ENCODE measurements around the gene C3orf85. TPM values are rescaled to one million over a fixed set of nuclear protein-coding genes. Genes with fewer than 3 reads are reported as not detected.

The C3orf85 gene
- polyA plus RNA-seq, 3 donors: not detected

DNA sequence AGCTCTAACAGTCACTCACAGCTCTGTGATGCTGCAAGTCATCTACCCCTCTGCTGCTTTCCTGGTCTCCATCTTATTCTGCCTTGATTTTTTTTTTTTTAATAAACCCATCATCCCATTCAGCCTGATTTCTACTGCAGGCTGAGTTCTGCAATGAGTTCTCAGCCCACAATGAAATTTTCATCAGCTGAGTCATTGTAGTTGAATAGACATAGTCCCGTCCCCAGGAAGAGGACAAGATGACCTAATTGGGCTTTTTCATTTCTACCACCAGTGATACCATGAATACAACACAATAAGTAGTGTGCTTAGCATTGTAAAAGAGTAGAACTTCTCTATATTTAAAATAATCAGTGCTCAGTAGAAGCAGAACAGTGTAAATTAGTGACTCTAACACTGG, 59.3 kb downstream of the C3orf85 start:
- no peak for DNase-seq
- Mint-ChIP-seq H3K27me3 (ENCODE audit: low read depth in 3 of 3) (no peaks in the 10 kb centered on the region), H3K27ac (no peak overlapping the region), H3K4me3 (no peak overlapping the region), H3K36me3 (no peaks in the 10 kb centered on the region), H3K4me1 (no peaks in the 10 kb centered on the region), H3K9me3 (peaks cover 0 to 8% (median 5%) of the 10 kb centered on the region in 7 donors)
- no peak overlapping the region for H3K4me3 ChIP-seq (replicated peaks in 1 of 3; ENCODE audit: low read depth in 2 of 3, low read length in 3 of 3)
- H3K27me3 ChIP-seq (ENCODE audit: control insufficient read depth in 2 of 2, insufficient read depth in 2 of 2, low read length in 2 of 2): no peaks in the 10 kb centered on the region
- H3K4me2 ChIP-seq (replicated peaks; ENCODE audit: extremely low read depth, low read length, poor library complexity, severe bottlenecking): no peak overlapping the region
- TF ChIP-seq, protein P1, sequence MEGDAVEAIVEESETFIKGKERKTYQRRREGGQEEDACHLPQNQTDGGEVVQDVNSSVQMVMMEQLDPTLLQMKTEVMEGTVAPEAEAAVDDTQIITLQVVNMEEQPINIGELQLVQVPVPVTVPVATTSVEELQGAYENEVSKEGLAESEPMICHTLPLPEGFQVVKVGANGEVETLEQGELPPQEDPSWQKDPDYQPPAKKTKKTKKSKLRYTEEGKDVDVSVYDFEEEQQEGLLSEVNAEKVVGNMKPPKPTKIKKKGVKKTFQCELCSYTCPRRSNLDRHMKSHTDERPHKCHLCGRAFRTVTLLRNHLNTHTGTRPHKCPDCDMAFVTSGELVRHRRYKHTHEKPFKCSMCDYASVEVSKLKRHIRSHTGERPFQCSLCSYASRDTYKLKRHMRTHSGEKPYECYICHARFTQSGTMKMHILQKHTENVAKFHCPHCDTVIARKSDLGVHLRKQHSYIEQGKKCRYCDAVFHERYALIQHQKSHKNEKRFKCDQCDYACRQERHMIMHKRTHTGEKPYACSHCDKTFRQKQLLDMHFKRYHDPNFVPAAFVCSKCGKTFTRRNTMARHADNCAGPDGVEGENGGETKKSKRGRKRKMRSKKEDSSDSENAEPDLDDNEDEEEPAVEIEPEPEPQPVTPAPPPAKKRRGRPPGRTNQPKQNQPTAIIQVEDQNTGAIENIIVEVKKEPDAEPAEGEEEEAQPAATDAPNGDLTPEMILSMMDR (IDR thresholded peaks at IDR 0.05): no peak
- no peaks in the 10 kb centered on the region for H3K9me3 ChIP-seq (replicated peaks in 1 of 2; ENCODE audit: control insufficient read depth in 1 of 2, insufficient read depth in 1 of 2, low read length in 2 of 2)
- H3K36me3 ChIP-seq (replicated peaks in 1 of 2; ENCODE audit: control insufficient read depth in 1 of 2, insufficient read depth in 2 of 2, low read length in 2 of 2): no peaks in the 10 kb centered on the region
- no peak overlapping the region for H2AFZ ChIP-seq (ENCODE audit: insufficient read depth, low read depth, low read length, poor library complexity, severe bottlenecking)
- H3K4me1 ChIP-seq (ENCODE audit: control insufficient read depth in 1 of 2, insufficient read depth in 2 of 2, low read length in 2 of 2): no peaks in the 10 kb centered on the region
- intact Hi-C loops (cut with micrococcal nuclease): no loop called here
- H3K9ac ChIP-seq (ENCODE audit: insufficient read depth, low read length, poor library complexity, severe bottlenecking): no peak overlapping the region
- H4K20me1 ChIP-seq (ENCODE audit: insufficient read depth, low read length): no peaks in the 10 kb centered on the region
- H3K27ac ChIP-seq (ENCODE audit: low read depth in 1 of 2, low read length in 2 of 2): no peak overlapping the region
- no CpG with 5 or more reads among the region's 1 CpG for WGBS (ENCODE audit: insufficient coverage)
- H3K79me2 ChIP-seq (ENCODE audit: insufficient read depth, low read length): no peaks in the 10 kb centered on the region

Other genes with a start within 250 kb of the C3orf85 start
- not detected for gene GUCA1C, start 182.8 kb upstream of the C3orf85 start, polyA plus RNA-seq
- not detected for gene MORC1, start 18.6 kb upstream of the C3orf85 start, polyA plus RNA-seq
- not detected for gene DPPA2, start 179.8 kb downstream of the C3orf85 start, polyA plus RNA-seq
- under 1 TPM in 1 of 3 donors, not detected in 2; 0.07 TPM for gene DPPA4, start 200.8 kb downstream of the C3orf85 start, polyA plus RNA-seq

Measured in CD14-positive monocyte (primary cell).